Upper lobe of left lung (tissue), 6 donors: ENCODE results near the gene GADD45GIP1. TPM values are rescaled to one million over a fixed set of nuclear protein-coding genes. Genes with fewer than 3 reads are reported as not detected.
"Not testable (repeated sequence)": the region's sequence is repeated elsewhere in the genome, so short reads cannot be mapped to it uniquely, and the experiment has no call there.

Experiments
- ATAC-seq, 2 donors: fragments of 200-7000 bp; cut with Tn5 transposase; one replicate each; pipeline ENCODE4 v1.9.1; 2022; ENCODE audit warnings: mild to moderate bottlenecking in 2 of 2, moderate library complexity in 2 of 2; ENCODE audit not compliant: low FRiP score in 2 of 2
- DNase-seq, 2 donors: peaks; one replicate each; pipeline ENCODE4 v3.0.0-alpha.2; 2019 to 2020
- H3K27ac ChIP-seq, 4 donors: fragments of 200-600 bp; sonication (generic); one replicate each; pipeline ENCODE4 v1.5.1; 2016 to 2019
- H3K27me3 ChIP-seq, 4 donors: fragments of 200-600 bp; sonication (generic); one replicate each; pipeline ENCODE4 v1.5.1; 2017 to 2019
- H3K36me3 ChIP-seq, 4 donors: fragments of 200-600 bp; sonication (generic); one replicate each; pipeline ENCODE4 v1.5.1; 2016 to 2019
- H3K4me1 ChIP-seq, 4 donors: fragments of 200-600 bp; sonication (generic); one replicate each; pipeline ENCODE4 v1.5.1; 2018 to 2019
- H3K4me3 ChIP-seq, 4 donors: fragments of 200-600 bp; sonication (generic); one replicate each; pipeline ENCODE4 v1.5.1; 2017 to 2019; ENCODE audit warnings: mild to moderate bottlenecking in 2 of 4, moderate library complexity in 1 of 4
- H3K9me3 ChIP-seq, 4 donors: fragments of 200-600 bp; sonication (generic); one replicate each; pipeline ENCODE4 v1.5.1; 2018 to 2019
- EP300 ChIP-seq, 4 donors: sonication (generic); formaldehyde crosslinking; IDR thresholded peaks; one replicate each; pipeline ENCODE4 v1.5.1; 2017; ENCODE audit warnings: antibody characterized with exemption in 4 of 4, control low read depth in 2 of 4
- POLR2A ChIP-seq, 4 donors: fragments of 450-650 bp; IDR thresholded peaks; one replicate each; pipeline ENCODE4 v1.5.1; 2016 to 2017; ENCODE audit warnings: antibody characterized with exemption in 4 of 4, mild to moderate bottlenecking in 2 of 4
- POLR2AphosphoS5 ChIP-seq, 2 donors: sonication (generic); formaldehyde crosslinking; IDR thresholded peaks; one replicate each; pipeline ENCODE4 v1.5.1; 2017; ENCODE audit warnings: antibody characterized with exemption in 2 of 2
- WGBS, 2 donors: methylation state at CpG; one replicate each; pipeline ENCODE4 v1.1.5; 2017 to 2018; 5-methylcytosine and 5-hydroxymethylcytosine counted together
- total RNA-seq, 6 donors: library from RNA; depleted of rRNA in 4 of 6; stranded (reverse); fragments of >200 nt in 4 of 6; gene quantifications; one replicate each; pipeline versions ENCODE4 v1.1.0 to v1.2.1, GENCODE V29; 2016 to 2021
- TF ChIP-seq, protein P1 (sequence below), 6 experiments: fragments of 450-650 bp in 4 of 6; fragments of 200-600 bp in 2 of 6; sonication (generic) in 2 of 6; IDR thresholded peaks; one replicate each; pipeline ENCODE4 v1.5.1; 2016 to 2019; ENCODE audit warnings: antibody characterized with exemption in 6 of 6
- donor health status: DM: no; HTN: no; CAD: no; lungs with moderate emphysema.
- donor health status: DM: no; HTN: yes; CAD: no; lungs with severe emphysema.

The GADD45GIP1 gene
- total RNA-seq, 6 donors from 2014 or later: 15.3 to 43.8 (median 26.6) TPM

DNA sequence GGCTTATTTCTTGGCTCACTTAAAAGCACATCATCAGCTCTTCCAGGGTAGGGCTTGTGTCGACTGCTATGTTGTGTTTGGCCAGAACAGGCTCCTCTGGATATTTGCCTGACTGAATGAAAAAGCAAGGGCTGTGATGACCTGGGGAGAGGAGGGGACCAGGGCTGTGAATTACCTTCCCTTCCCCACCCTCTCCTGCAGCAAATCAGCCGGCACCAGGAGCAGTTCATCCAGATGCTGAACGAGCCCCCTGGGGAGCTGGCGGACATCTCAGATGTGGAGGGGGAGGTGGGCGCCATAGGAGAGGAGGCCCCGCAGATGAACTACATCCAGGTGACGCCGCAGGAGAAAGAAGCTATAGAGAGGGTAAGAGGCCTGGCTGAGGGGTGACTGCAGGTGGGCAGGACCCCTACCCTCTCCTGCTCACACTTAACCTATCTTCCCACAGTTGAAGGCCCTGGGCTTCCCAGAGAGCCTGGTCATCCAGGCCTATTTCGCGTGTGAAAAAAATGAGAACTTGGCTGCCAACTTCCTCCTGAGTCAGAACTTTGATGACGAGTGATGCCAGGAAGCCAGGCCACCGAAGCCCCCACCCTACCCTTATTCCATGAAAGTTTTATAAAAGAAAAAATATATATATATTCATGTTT is 4.4 kb downstream of the GADD45GIP1 start:
- Histone ChIP-seq H3K4me3 (no peak overlapping the region), H3K27ac (peak overlapping the region; percentile 43 to 68 (median 62)), H3K9me3 (no peaks in the 10 kb centered on the region), H3K27me3 (no peaks in the 10 kb centered on the region), H3K36me3 (peaks cover 31 to 73% (median 67%) of the 10 kb centered on the region in 4 donors), H3K4me1 (peaks cover 29 to 51% (median 42%) of the 10 kb centered on the region in 4 donors)
- no peak for TF ChIP-seq POLR2A (IDR thresholded peaks at IDR 0.05)
- TF ChIP-seq EP300 (IDR thresholded peaks at IDR 0.05): peak in 1 of 4 donors; percentile 23
- no peak for DNase-seq
- ATAC-seq: no peak
- WGBS, 2 donors: 64 to 69% methylated on average over 12 of the region's 12 CpGs

DNA sequence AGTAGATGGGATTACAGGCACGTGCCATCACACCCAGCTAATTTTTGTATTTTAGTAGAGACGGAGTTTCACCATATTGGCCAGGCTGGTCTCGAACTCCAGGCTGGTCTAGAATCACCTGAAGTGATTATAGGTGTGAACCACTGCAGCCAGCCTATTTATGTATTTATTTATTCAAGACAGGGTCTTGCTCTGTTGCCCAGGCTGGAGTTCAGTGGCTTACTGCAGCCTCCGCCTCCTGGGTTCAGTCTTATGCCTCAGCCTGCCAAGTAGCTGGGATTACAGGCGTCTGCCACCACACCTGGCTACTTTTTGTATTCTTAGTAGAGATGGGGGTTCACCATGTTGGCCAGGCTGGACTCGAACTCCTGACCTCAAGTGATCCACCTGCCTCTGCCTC is 5.0 kb downstream of the GADD45GIP1 start:
- DNase-seq, H3K9me3 ChIP-seq, H3K27me3 ChIP-seq, H3K4me3 ChIP-seq, ATAC-seq: not testable (repeated sequence)
- WGBS, 2 donors: 90 to 96% methylated on average over 6 of the region's 6 CpGs
- H3K4me1 ChIP-seq: peaks cover 30 to 54% (median 45%) of the 10 kb centered on the region in 4 donors
- peaks cover 31 to 74% (median 69%) of the 10 kb centered on the region in 4 donors for H3K36me3 ChIP-seq
- H3K27ac ChIP-seq: peak overlapping the region in 2 of 4 donors; percentile 54 to 64

DNA sequence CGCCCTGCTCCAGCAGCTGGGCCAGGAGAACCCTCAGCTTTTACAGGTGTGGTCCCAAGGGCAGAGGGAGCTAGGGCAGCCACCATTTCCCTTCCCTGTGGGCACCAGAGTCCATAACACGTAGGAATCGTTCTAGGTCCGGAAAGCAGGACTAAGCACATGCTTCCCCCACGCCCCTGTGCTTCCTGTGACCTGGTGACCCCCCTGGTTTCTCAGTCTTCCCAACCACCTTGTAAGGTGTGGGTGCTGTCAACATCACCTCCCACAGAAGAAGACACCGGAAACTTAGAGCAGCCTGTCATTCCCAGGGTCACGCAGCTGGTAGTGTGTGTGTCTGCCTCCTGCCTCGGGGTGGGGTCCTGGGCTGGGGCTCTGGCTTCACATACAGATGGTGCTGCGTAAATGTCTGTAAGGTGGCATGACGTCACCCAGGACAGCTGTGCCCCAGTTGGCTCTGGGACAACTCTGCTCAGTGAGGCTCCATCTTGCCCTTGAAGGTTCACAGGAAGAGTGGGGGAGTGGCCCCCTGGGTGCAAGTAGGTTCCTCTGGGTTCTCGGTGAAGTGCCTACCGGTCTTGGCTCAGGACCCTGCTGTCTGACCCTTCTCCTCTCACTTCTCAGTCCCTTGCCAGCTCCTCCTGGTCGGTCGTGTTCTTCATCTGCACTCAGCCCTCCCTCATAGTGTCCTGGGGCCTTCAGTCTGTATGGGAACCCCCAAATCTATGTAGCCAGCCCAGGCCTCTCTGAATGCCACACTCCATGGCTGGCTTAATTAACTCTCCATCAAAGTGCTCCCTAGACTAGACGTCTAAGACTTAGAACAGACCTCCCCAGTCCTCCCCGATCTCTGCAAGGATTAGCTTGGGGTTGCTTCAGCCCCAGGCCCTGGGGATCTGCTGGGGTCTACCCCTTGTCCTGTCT is 7.4 kb downstream of the GADD45GIP1 start:
- peaks cover 27 to 44% (median 40%) of the 10 kb centered on the region in 4 donors for H3K4me1 ChIP-seq
- no peaks in the 10 kb centered on the region for H3K9me3 ChIP-seq
- ATAC-seq (no peak), DNase-seq (no peak)
- no peak overlapping the region for H3K27ac ChIP-seq
- H3K4me3 ChIP-seq: no peak overlapping the region
- no peaks in the 10 kb centered on the region for H3K27me3 ChIP-seq
- H3K36me3 ChIP-seq: peaks cover 31 to 77% (median 71%) of the 10 kb centered on the region in 4 donors
- 80 to 90% methylated on average over 15 to 16 of the region's 16 CpGs for WGBS, 2 donors
- TF ChIP-seq POLR2AphosphoS5 (IDR thresholded peaks at IDR 0.05) (no peak), POLR2A (IDR thresholded peaks at IDR 0.05) (no peak), EP300 (IDR thresholded peaks at IDR 0.05) (no peak)
- TF ChIP-seq, protein P1, sequence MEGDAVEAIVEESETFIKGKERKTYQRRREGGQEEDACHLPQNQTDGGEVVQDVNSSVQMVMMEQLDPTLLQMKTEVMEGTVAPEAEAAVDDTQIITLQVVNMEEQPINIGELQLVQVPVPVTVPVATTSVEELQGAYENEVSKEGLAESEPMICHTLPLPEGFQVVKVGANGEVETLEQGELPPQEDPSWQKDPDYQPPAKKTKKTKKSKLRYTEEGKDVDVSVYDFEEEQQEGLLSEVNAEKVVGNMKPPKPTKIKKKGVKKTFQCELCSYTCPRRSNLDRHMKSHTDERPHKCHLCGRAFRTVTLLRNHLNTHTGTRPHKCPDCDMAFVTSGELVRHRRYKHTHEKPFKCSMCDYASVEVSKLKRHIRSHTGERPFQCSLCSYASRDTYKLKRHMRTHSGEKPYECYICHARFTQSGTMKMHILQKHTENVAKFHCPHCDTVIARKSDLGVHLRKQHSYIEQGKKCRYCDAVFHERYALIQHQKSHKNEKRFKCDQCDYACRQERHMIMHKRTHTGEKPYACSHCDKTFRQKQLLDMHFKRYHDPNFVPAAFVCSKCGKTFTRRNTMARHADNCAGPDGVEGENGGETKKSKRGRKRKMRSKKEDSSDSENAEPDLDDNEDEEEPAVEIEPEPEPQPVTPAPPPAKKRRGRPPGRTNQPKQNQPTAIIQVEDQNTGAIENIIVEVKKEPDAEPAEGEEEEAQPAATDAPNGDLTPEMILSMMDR (IDR thresholded peaks at IDR 0.05): no peak

DNA sequence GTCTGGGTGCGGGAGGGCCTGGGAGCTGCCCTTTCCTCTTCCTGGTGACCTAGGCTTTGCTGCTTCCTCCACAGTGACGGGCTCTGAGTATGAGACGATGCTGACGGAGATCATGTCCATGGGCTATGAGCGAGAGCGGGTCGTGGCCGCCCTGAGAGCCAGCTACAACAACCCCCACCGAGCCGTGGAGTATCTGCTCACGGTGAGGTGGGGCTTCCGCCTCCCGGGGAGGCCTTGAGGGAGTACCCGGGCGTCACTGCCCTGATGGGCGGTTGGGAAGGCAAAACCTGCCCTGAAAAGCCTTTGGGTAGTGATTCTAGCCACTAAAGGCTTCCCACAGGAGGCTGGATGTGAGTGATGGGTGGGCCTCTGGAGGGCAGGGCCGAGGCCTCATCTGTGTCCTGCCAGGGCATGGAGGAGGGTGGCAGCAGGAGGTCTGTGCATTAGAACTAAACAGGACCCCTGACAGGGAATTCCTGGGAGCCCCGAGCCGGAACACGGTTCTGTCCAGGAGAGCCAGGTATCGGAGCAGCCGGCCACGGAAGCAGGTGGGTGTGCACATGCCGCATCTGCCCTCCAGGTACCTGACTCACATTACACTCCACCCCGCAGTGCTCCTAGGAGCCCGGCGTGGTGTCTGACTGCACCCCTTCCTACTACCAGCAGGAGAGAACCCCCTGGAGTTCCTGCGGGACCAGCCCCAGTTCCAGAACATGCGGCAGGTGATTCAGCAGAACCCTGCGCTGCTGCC is 8.2 kb downstream of the GADD45GIP1 start:
- ATAC-seq (no peak), DNase-seq (peak in 1 of 2 donors; percentile 63)
- Histone ChIP-seq H3K9me3 (no peaks in the 10 kb centered on the region), H3K36me3 (peaks cover 31 to 77% (median 71%) of the 10 kb centered on the region in 4 donors), H3K27me3 (no peaks in the 10 kb centered on the region), H3K27ac (no peak overlapping the region), H3K4me3 (no peak overlapping the region), H3K4me1 (peaks cover 26 to 43% (median 35%) of the 10 kb centered on the region in 4 donors)
- no peak for TF ChIP-seq POLR2AphosphoS5 (IDR thresholded peaks at IDR 0.05)
- no peak for TF ChIP-seq POLR2A (IDR thresholded peaks at IDR 0.05)
- TF ChIP-seq EP300 (IDR thresholded peaks at IDR 0.05): no peak
- TF ChIP-seq, protein P1 (IDR thresholded peaks at IDR 0.05): no peak
- WGBS, 2 donors: 91 to 97% methylated on average over 28 to 30 of the region's 30 CpGs

DNA sequence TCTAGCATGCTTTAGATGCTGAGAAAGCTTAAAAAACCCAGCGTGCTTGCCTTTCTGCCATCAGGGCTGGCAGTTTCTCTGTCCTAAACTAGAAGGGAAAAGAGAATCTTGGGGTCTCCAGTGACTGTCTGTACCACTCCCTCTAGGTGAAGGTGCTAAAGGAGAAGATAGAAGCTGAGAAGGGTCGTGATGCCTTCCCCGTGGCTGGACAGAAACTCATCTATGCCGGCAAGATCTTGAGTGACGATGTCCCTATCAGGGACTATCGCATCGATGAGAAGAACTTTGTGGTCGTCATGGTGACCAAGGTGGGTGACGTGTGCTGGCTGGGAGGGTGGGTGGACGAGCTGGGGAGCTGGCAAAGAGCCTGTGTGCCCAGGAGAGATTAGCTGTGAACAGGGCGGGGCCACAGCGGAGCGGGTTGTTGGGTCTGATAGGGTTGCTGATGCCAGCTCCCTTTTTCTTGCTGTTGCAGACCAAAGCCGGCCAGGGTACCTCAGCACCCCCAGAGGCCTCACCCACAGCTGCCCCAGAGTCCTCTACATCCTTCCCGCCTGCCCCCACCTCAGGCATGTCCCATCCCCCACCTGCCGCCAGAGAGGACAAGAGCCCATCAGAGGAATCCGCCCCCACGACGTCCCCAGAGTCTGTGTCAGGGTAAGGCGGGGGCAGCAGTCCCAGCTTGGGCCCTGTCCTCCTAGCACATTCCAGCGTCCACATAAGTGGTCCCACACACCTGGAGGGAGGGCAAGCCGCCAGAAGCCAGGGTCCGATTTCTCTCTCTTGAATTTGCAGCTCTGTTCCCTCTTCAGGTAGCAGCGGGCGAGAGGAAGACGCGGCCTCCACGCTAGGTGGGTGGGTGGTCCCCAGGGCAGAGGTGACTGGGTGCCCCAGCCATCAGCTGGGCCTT is 9.1 kb downstream of the GADD45GIP1 start:
- WGBS, 2 donors: 85 to 92% methylated on average over 19 to 28 of the region's 28 CpGs
- H3K4me3 ChIP-seq: no peak overlapping the region
- TF ChIP-seq EP300 (IDR thresholded peaks at IDR 0.05) (no peak), POLR2A (IDR thresholded peaks at IDR 0.05) (no peak), POLR2AphosphoS5 (IDR thresholded peaks at IDR 0.05) (no peak)
- TF ChIP-seq, protein P1 (IDR thresholded peaks at IDR 0.05): no peak
- peaks cover 34 to 77% (median 72%) of the 10 kb centered on the region in 4 donors for H3K36me3 ChIP-seq
- peaks cover 27 to 44% (median 34%) of the 10 kb centered on the region in 4 donors for H3K4me1 ChIP-seq
- ATAC-seq: no peak
- no peak for DNase-seq
- H3K27me3 ChIP-seq: no peaks in the 10 kb centered on the region
- H3K27ac ChIP-seq: no peak overlapping the region
- H3K9me3 ChIP-seq: no peaks in the 10 kb centered on the region
